H1 (cell line): ENCODE results near the gene SLC7A14. TPM values are rescaled to one million over a fixed set of nuclear protein-coding genes. Genes with fewer than 3 reads are reported as not detected.

Experiments used
- CTCF ChIA-PET: fragments of 300-600 bp; sonication (Branson Sonifier 250); formaldehyde crosslinking; loops from one replicate; lab custom pipeline; 2021; ENCODE audit not compliant: partially characterized antibody; lab: Charles Lee
- POLR2A ChIA-PET: fragments of 300-600 bp; sonication (Branson Sonifier 250); formaldehyde crosslinking; loops from one replicate; lab custom pipeline; 2021; ENCODE audit warnings: inconsistent platforms; ENCODE audit not compliant: partially characterized antibody; lab: Charles Lee
- DNase-seq, 2 experiments: peaks; one replicate each; pipeline versions ENCODE4 v3.0.0 to v3.0.0-alpha.2; 2010 to 2022; ENCODE audit warnings: low spot score in 2 of 2, low read depth in 1 of 2, mixed read lengths in 1 of 2
- FAIRE-seq: peaks from 2 replicates; lab custom pipeline; 2011; peaks lifted over from hg19 to GRCh38; lab: Jason Lieb, UNC
- H2AFZ ChIP-seq: 2 replicates; pipeline ENCODE4 v1.8.1; 2012; ENCODE audit warnings: low read length, inconsistent platforms
- H2AK5ac ChIP-seq: 2 replicates; pipeline ENCODE4 v1.6.1; 2013; ENCODE audit warnings: low read depth, low read length
- H2BK120ac ChIP-seq: replicated peaks from 2 replicates; pipeline ENCODE3; 2013; ENCODE audit warnings: low read depth, low read length, inconsistent platforms
- H2BK12ac ChIP-seq: 2 replicates; pipeline ENCODE4 v1.6.1; 2013; ENCODE audit warnings: low read depth, low read length
- H2BK15ac ChIP-seq: 2 replicates; pipeline ENCODE4 v1.6.1; 2013; ENCODE audit warnings: low read length
- H2BK20ac ChIP-seq: 2 replicates; pipeline ENCODE4 v1.6.1; 2013; ENCODE audit warnings: low read length
- H2BK5ac ChIP-seq: 2 replicates; pipeline ENCODE4 v1.6.1; 2013; ENCODE audit warnings: low read depth, low read length
- H3K14ac ChIP-seq: 2 replicates; pipeline ENCODE4 v1.6.1; 2013; ENCODE audit warnings: inconsistent platforms; ENCODE audit not compliant: insufficient read length
- H3K18ac ChIP-seq: 2 replicates; pipeline ENCODE4 v1.6.1; 2013; ENCODE audit warnings: low read length; ENCODE audit errors: extremely low read depth
- H3K23ac ChIP-seq: 2 replicates; pipeline ENCODE4 v1.6.1; 2013; ENCODE audit warnings: inconsistent platforms; ENCODE audit not compliant: insufficient read length
- H3K23me2 ChIP-seq: 2 replicates; pipeline ENCODE4 v1.6.1; 2013; ENCODE audit warnings: low read depth, low read length
- H3K27ac ChIP-seq: 2 replicates; pipeline ENCODE4 v1.6.1; 2011; ENCODE audit warnings: low read depth, low read length, inconsistent platforms
- H3K27me3 ChIP-seq, 4 experiments: replicated peaks in 1 of 4; 1 replicate in 1 of 4; 2 replicates in 3 of 4; pipeline versions ENCODE4 v1.6.1 to v1.8.1; 2011 to 2013; ENCODE audit warnings: low read length in 3 of 4, mild to moderate bottlenecking in 3 of 4, inconsistent platforms in 2 of 4, mixed read lengths in 2 of 4, moderate library complexity in 1 of 4; ENCODE audit not compliant: control insufficient read depth in 3 of 4, insufficient read depth in 3 of 4; ENCODE audit errors: extremely low read depth in 1 of 4
- H3K36me3 ChIP-seq, 4 experiments: 2 replicates each; pipeline versions ENCODE4 v1.6.1 to v1.8.1; 2011 to 2013; ENCODE audit warnings: mild to moderate bottlenecking in 4 of 4, low read length in 3 of 4, moderate library complexity in 2 of 4, control low read depth in 1 of 4, inconsistent platforms in 1 of 4; ENCODE audit not compliant: insufficient read depth in 4 of 4, control insufficient read depth in 2 of 4
- H3K4ac ChIP-seq: replicated peaks from 2 replicates; pipeline ENCODE3; 2013; ENCODE audit warnings: low read length, low read depth, mixed read lengths, inconsistent platforms; ENCODE audit not compliant: insufficient read length
- H3K4me1 ChIP-seq, 4 experiments: replicated peaks in 1 of 4; 1 replicate in 1 of 4; 2 replicates in 3 of 4; pipeline versions ENCODE4 v1.6.1 to v1.8.1; 2011 to 2013; ENCODE audit warnings: low read length in 3 of 4, inconsistent platforms in 2 of 4, mixed read lengths in 1 of 4; ENCODE audit not compliant: insufficient read depth in 4 of 4, control insufficient read depth in 3 of 4
- H3K4me2 ChIP-seq, 2 experiments: 2 replicates each; pipeline versions ENCODE4 v1.6.1 to v1.8.1; 2011 to 2013; ENCODE audit warnings: low read depth in 2 of 2, low read length in 2 of 2, control low read depth in 1 of 2, inconsistent platforms in 1 of 2, mild to moderate bottlenecking in 1 of 2; ENCODE audit not compliant: insufficient read depth in 1 of 2
- H3K4me3 ChIP-seq, 4 experiments: fragments of 200-600, 300-600 bp in 1 of 4; sonication (generic), shearing (Covaris generic), sonication (Bioruptor Twin) in 1 of 4; 2 replicates each; pipeline versions ENCODE4 v1.5.1 to v1.8.1; 2011 to 2016; ENCODE audit warnings: low read length in 4 of 4, low read depth in 3 of 4, control low read depth in 2 of 4, inconsistent platforms in 2 of 4, mild to moderate bottlenecking in 2 of 4, mixed read lengths in 1 of 4, moderate library complexity in 1 of 4; ENCODE audit not compliant: insufficient read depth in 2 of 4; ENCODE audit errors: extremely low read depth in 1 of 4
- H3K56ac ChIP-seq: replicated peaks from 2 replicates; pipeline ENCODE3; 2013; ENCODE audit warnings: low read depth, mild to moderate bottlenecking, mixed read lengths, low read length, inconsistent platforms; ENCODE audit not compliant: insufficient read length
- H3K79me1 ChIP-seq: 2 replicates; pipeline ENCODE4 v1.6.1; 2013; ENCODE audit warnings: low read depth, low read length, control low read depth
- H3K79me2 ChIP-seq, 2 experiments: 2 replicates each; pipeline versions ENCODE4 v1.6.1 to v1.8.1; 2012 to 2013; ENCODE audit warnings: low read length in 2 of 2, mild to moderate bottlenecking in 2 of 2, inconsistent platforms in 1 of 2; ENCODE audit not compliant: insufficient read depth in 2 of 2, control insufficient read depth in 1 of 2
- H3K9ac ChIP-seq, 4 experiments: replicated peaks in 1 of 4; 1 replicate in 1 of 4; 2 replicates in 3 of 4; pipeline versions ENCODE4 v1.6.1 to v1.8.1; 2011 to 2013; ENCODE audit warnings: low read depth in 3 of 4, low read length in 3 of 4, control low read depth in 2 of 4, mild to moderate bottlenecking in 2 of 4, moderate library complexity in 2 of 4, inconsistent platforms in 1 of 4; ENCODE audit errors: extremely low read depth in 1 of 4
- H3K9me3 ChIP-seq, 2 experiments: 2 replicates each; pipeline versions ENCODE4 v1.6.1 to v1.8.1; 2012 to 2013; ENCODE audit warnings: mild to moderate bottlenecking in 2 of 2, moderate library complexity in 2 of 2, control low read depth in 1 of 2, inconsistent platforms in 1 of 2, low read depth in 1 of 2, low read length in 1 of 2, mixed read lengths in 1 of 2; ENCODE audit not compliant: insufficient read depth in 2 of 2
- H4K20me1 ChIP-seq, 2 experiments: replicated peaks in 1 of 2; 2 replicates each; pipeline versions ENCODE3 to v1.8.1; 2011 to 2013; ENCODE audit warnings: inconsistent platforms in 2 of 2, low read length in 2 of 2, mild to moderate bottlenecking in 1 of 2; ENCODE audit not compliant: insufficient read depth in 2 of 2, control insufficient read depth in 1 of 2
- H4K5ac ChIP-seq: 2 replicates; pipeline ENCODE4 v1.6.1; 2013; ENCODE audit warnings: low read length, low read depth, mixed read lengths, inconsistent platforms; ENCODE audit not compliant: insufficient read length
- H4K8ac ChIP-seq: 2 replicates; pipeline ENCODE4 v1.8.0; 2013; ENCODE audit warnings: mild to moderate bottlenecking, moderate library complexity, low read length, inconsistent platforms; ENCODE audit not compliant: insufficient read depth; ENCODE audit errors: extremely low read depth
- H4K91ac ChIP-seq: replicated peaks from 2 replicates; pipeline ENCODE3; 2013; ENCODE audit warnings: low read length, mixed read lengths, inconsistent platforms; ENCODE audit not compliant: insufficient read length
- ASH2L ChIP-seq: fragments of 200-600, 300-600 bp; sonication (generic); IDR thresholded peaks from one replicate; pipeline ENCODE4 v1.7.1; 2017; ENCODE audit warnings: low read length
- CBX5 ChIP-seq: fragments of 300-800, 300-1000 bp; sonication (generic); IDR thresholded peaks from 2 replicates; pipeline ENCODE4 v1.7.1; 2016; ENCODE audit warnings: antibody characterized with exemption, low read length, low read depth
- CTBP2 ChIP-seq: IDR thresholded peaks from 2 replicates; pipeline ENCODE4 v1.7.0; 2011; ENCODE audit warnings: borderline replicate concordance, mild to moderate bottlenecking, moderate library complexity, mixed read lengths, low read length; ENCODE audit not compliant: insufficient read depth, insufficient read length
- GABPA ChIP-seq: IDR thresholded peaks from 2 replicates; pipeline ENCODE4 v1.6.1; 2011; ENCODE audit warnings: mild to moderate bottlenecking, low read length, moderate library complexity, borderline replicate concordance; ENCODE audit not compliant: insufficient read depth
- HDAC2 ChIP-seq, 2 experiments: fragments of 300-600 bp in 1 of 2; sonication (generic) in 1 of 2; IDR thresholded peaks; 2 replicates each; pipeline ENCODE4 v1.6.1; 2011 to 2012; ENCODE audit warnings: low read depth in 2 of 2, low read length in 2 of 2, mild to moderate bottlenecking in 2 of 2, moderate library complexity in 2 of 2, borderline replicate concordance in 1 of 2, inconsistent platforms in 1 of 2
- HDAC6 ChIP-seq: IDR thresholded peaks from one replicate; pipeline ENCODE4 v1.7.1; 2012; ENCODE audit warnings: low read depth, mild to moderate bottlenecking, inconsistent platforms, low read length, moderate library complexity
- POLR2A ChIP-seq, 2 experiments: IDR thresholded peaks; 1 replicate in 1 of 2; 2 replicates in 1 of 2; pipeline ENCODE4 v1.6.1; 2011; ENCODE audit warnings: low read depth in 2 of 2, low read length in 2 of 2, mild to moderate bottlenecking in 2 of 2; ENCODE audit errors: control extremely low read depth in 1 of 2
- POLR2AphosphoS5 ChIP-seq: IDR thresholded peaks from 2 replicates; pipeline ENCODE4 v1.6.1; 2011; ENCODE audit warnings: low read depth, low read length
- SP2 ChIP-seq: IDR thresholded peaks from 2 replicates; pipeline ENCODE4 v1.6.1; 2012; ENCODE audit warnings: mild to moderate bottlenecking, low read length, inconsistent platforms
- SP4 ChIP-seq: IDR thresholded peaks from 2 replicates; pipeline ENCODE4 v1.6.1; 2012; ENCODE audit warnings: low read length, inconsistent platforms
- TAF1 ChIP-seq: IDR thresholded peaks from 2 replicates; pipeline ENCODE4 v1.6.1; 2011; ENCODE audit warnings: mild to moderate bottlenecking, low read depth, low read length
- TCF12 ChIP-seq: IDR thresholded peaks from 2 replicates; pipeline ENCODE4 v1.6.1; 2011; ENCODE audit warnings: low read depth, mild to moderate bottlenecking, low read length
- USF2 ChIP-seq: IDR thresholded peaks from 2 replicates; pipeline ENCODE4 v1.6.1; 2011; ENCODE audit warnings: low read length, improper control_type of control experiment
- WGBS, 2 experiments: shearing (Covaris generic) in 1 of 2; methylation state at CpG; one replicate each; pipeline versions ENCODE4 v1.1.6 to v1.1.7; 2013 to 2015; ENCODE audit warnings: low lambda C conversion rate in 2 of 2, mixed read lengths in 2 of 2, inconsistent platforms in 1 of 2, low coverage in 1 of 2, missing lambda C conversion rate in 1 of 2; ENCODE audit not compliant: insufficient replicate concordance in 2 of 2, insufficient coverage in 1 of 2, insufficient read length in 1 of 2; ENCODE audit errors: extremely low coverage in 1 of 2, missing lambda C conversion rate in 1 of 2; 5-methylcytosine and 5-hydroxymethylcytosine counted together
- polyA plus RNA-seq, 7 experiments: library from polyadenylated mRNA; depleted of rRNA in 3 of 7; stranded (reverse) in 5 of 7; unstranded in 2 of 7; fragments of >200 nt in 5 of 7; fragments of 200-250 nt in 2 of 7; gene quantifications; 1 replicate in 5 of 7; 2 replicates in 1 of 7; 4 replicates in 1 of 7; pipeline versions ENCODE4 v1.2.1 to v1.2.3, GENCODE V29; 2011 to 2013; ENCODE audit warnings: missing spikeins in 2 of 7, mixed read lengths in 2 of 7
- total RNA-seq: library from RNA; stranded (reverse); fragmentation: NEBNext Ultra II Directional; extraction: Animal tissue kit (Norgen Biotek cat#: 25700); gene quantifications from 2 replicates; pipeline ENCODE4 v1.2.1, GENCODE V29; 2021

Gene SLC7A14
- total and polyA plus RNA-seq, 2 of the 8 experiments (the other 6 are each of a cell fraction or from before 2014, with no cell fraction given) = 0.21 to 0.95 TPM

- H3K9me3 ChIP-seq = no peaks in the 10 kb centered on the region
- FAIRE-seq (no peak), DNase-seq (no peak)
- no peak overlapping the region for H3K18ac ChIP-seq
- no peak overlapping the region for H3K4ac ChIP-seq
- H3K79me1 ChIP-seq = no peaks in the 10 kb centered on the region
- H3K4me2 ChIP-seq = no peak overlapping the region
- ChIA-PET POLR2A (no interaction called here), CTCF (interaction anchor here (0.7 to 10.9 kb wide), 7 partner anchors 38 to 311 kb away, joined by 3 to 156 read pairs (median 4); partner anchors contain the start of gene CLDN11)
- no peak overlapping the region for H2BK5ac ChIP-seq
- H3K9ac ChIP-seq = no peak overlapping the region
- H4K20me1 ChIP-seq = no peaks in the 10 kb centered on the region
- no peak overlapping the region for H4K5ac ChIP-seq
- no peak overlapping the region for H3K14ac ChIP-seq
- H2BK20ac ChIP-seq = no peak overlapping the region
- no peak overlapping the region for H2AK5ac ChIP-seq
- no peak overlapping the region for H3K4me3 ChIP-seq
- H3K23me2 ChIP-seq = no peaks in the 10 kb centered on the region
- no peaks in the 10 kb centered on the region for H3K27me3 ChIP-seq
- no peak overlapping the region for H2BK120ac ChIP-seq
- no peaks in the 10 kb centered on the region for H3K79me2 ChIP-seq
- H3K36me3 ChIP-seq = no peaks in the 10 kb centered on the region
- no peak for TF ChIP-seq SP2
- TF ChIP-seq TCF12 = no peak
- no peak for TF ChIP-seq ASH2L
- TF ChIP-seq POLR2A (IDR thresholded peaks at IDR 0.05; ENCODE audit: control extremely low read depth in 1 of 2, low read depth in 2 of 2, low read length in 2 of 2) = no peak
- no peak for TF ChIP-seq CTBP2
- TF ChIP-seq USF2 = no peak
- TF ChIP-seq POLR2AphosphoS5 = no peak
- no peak for TF ChIP-seq CBX5
- TF ChIP-seq SP4 = no peak
- no peak for TF ChIP-seq HDAC2 (IDR thresholded peaks at IDR 0.05; ENCODE audit: borderline replicate concordance in 1 of 2, low read depth in 2 of 2, low read length in 2 of 2)
- TF ChIP-seq TAF1 = no peak
- no peak for TF ChIP-seq GABPA
- no peak for TF ChIP-seq HDAC6
- H3K27ac ChIP-seq = no peak overlapping the region
- no peak overlapping the region for H2AFZ ChIP-seq
- H4K8ac ChIP-seq = no peak overlapping the region
- no peak overlapping the region for H4K91ac ChIP-seq
- no peak overlapping the region for H2BK15ac ChIP-seq
- no peaks in the 10 kb centered on the region for H3K4me1 ChIP-seq
- H3K56ac ChIP-seq = no peak overlapping the region
- WGBS, 2 experiments = 88% methylated on average over 7 of the region's 7 CpGs; no CpG with 5 or more reads in 1 of the 2 experiments
- H2BK12ac ChIP-seq = no peak overlapping the region
- no peak overlapping the region for H3K23ac ChIP-seq
These were observed 84.9 kb downstream of the SLC7A14 start for GRCh38 chr3:170500995-170501394.
